SK-N-MC (cell line): ENCODE results near the gene LMF2.

Experiments used
- EZH2 ChIP-seq: fragments of 200-600 bp; sonication (generic); IDR thresholded peaks from one replicate; pipeline ENCODE4 v1.6.1; 2017; ENCODE audit warnings: antibody characterized with exemption
- POLR2AphosphoS5 ChIP-seq: IDR thresholded peaks from 2 replicates; pipeline ENCODE4 v1.6.1; 2012; ENCODE audit warnings: mild to moderate bottlenecking, low read depth, low read length, borderline replicate concordance

GRCh38 chr22:50489363-50490243, 17.9 kb downstream of the LMF2 start:
- TF ChIP-seq POLR2AphosphoS5 (no peak), EZH2 (no peak)
